H1 (cell line): ENCODE results near the gene SPATA31C2. TPM values are rescaled to one million over a fixed set of nuclear protein-coding genes. Genes with fewer than 3 reads are reported as not detected.

Source experiments
- CTCF ChIA-PET: fragments of 300-600 bp; sonication (Branson Sonifier 250); formaldehyde crosslinking; loops from one replicate; lab custom pipeline; 2021; ENCODE audit not compliant: partially characterized antibody; lab: Charles Lee
- POLR2A ChIA-PET: fragments of 300-600 bp; sonication (Branson Sonifier 250); formaldehyde crosslinking; loops from one replicate; lab custom pipeline; 2021; ENCODE audit warnings: inconsistent platforms; ENCODE audit not compliant: partially characterized antibody; lab: Charles Lee
- DNase-seq, 2 experiments: peaks; one replicate each; pipeline versions ENCODE4 v3.0.0 to v3.0.0-alpha.2; 2010 to 2022; ENCODE audit warnings: low spot score in 2 of 2, low read depth in 1 of 2, mixed read lengths in 1 of 2
- FAIRE-seq: peaks from 2 replicates; lab custom pipeline; 2011; peaks lifted over from hg19 to GRCh38; lab: Jason Lieb, UNC
- H2AFZ ChIP-seq: 2 replicates; pipeline ENCODE4 v1.8.1; 2012; ENCODE audit warnings: low read length, inconsistent platforms
- H2AK5ac ChIP-seq: 2 replicates; pipeline ENCODE4 v1.6.1; 2013; ENCODE audit warnings: low read depth, low read length
- H2BK120ac ChIP-seq: replicated peaks from 2 replicates; pipeline ENCODE3; 2013; ENCODE audit warnings: low read depth, low read length, inconsistent platforms
- H2BK12ac ChIP-seq: 2 replicates; pipeline ENCODE4 v1.6.1; 2013; ENCODE audit warnings: low read depth, low read length
- H2BK15ac ChIP-seq: 2 replicates; pipeline ENCODE4 v1.6.1; 2013; ENCODE audit warnings: low read length
- H2BK20ac ChIP-seq: 2 replicates; pipeline ENCODE4 v1.6.1; 2013; ENCODE audit warnings: low read length
- H2BK5ac ChIP-seq: 2 replicates; pipeline ENCODE4 v1.6.1; 2013; ENCODE audit warnings: low read depth, low read length
- H3K14ac ChIP-seq: 2 replicates; pipeline ENCODE4 v1.6.1; 2013; ENCODE audit warnings: inconsistent platforms; ENCODE audit not compliant: insufficient read length
- H3K18ac ChIP-seq: 2 replicates; pipeline ENCODE4 v1.6.1; 2013; ENCODE audit warnings: low read length; ENCODE audit errors: extremely low read depth
- H3K23ac ChIP-seq: 2 replicates; pipeline ENCODE4 v1.6.1; 2013; ENCODE audit warnings: inconsistent platforms; ENCODE audit not compliant: insufficient read length
- H3K23me2 ChIP-seq: 2 replicates; pipeline ENCODE4 v1.6.1; 2013; ENCODE audit warnings: low read depth, low read length
- H3K27ac ChIP-seq: 2 replicates; pipeline ENCODE4 v1.6.1; 2011; ENCODE audit warnings: low read depth, low read length, inconsistent platforms
- H3K27me3 ChIP-seq, 4 experiments: replicated peaks in 1 of 4; 1 replicate in 1 of 4; 2 replicates in 3 of 4; pipeline versions ENCODE4 v1.6.1 to v1.8.1; 2011 to 2013; ENCODE audit warnings: low read length in 3 of 4, mild to moderate bottlenecking in 3 of 4, inconsistent platforms in 2 of 4, mixed read lengths in 2 of 4, moderate library complexity in 1 of 4; ENCODE audit not compliant: control insufficient read depth in 3 of 4, insufficient read depth in 3 of 4; ENCODE audit errors: extremely low read depth in 1 of 4
- H3K36me3 ChIP-seq, 4 experiments: 2 replicates each; pipeline versions ENCODE4 v1.6.1 to v1.8.1; 2011 to 2013; ENCODE audit warnings: mild to moderate bottlenecking in 4 of 4, low read length in 3 of 4, moderate library complexity in 2 of 4, control low read depth in 1 of 4, inconsistent platforms in 1 of 4; ENCODE audit not compliant: insufficient read depth in 4 of 4, control insufficient read depth in 2 of 4
- H3K4ac ChIP-seq: replicated peaks from 2 replicates; pipeline ENCODE3; 2013; ENCODE audit warnings: low read length, low read depth, mixed read lengths, inconsistent platforms; ENCODE audit not compliant: insufficient read length
- H3K4me1 ChIP-seq, 4 experiments: replicated peaks in 1 of 4; 1 replicate in 1 of 4; 2 replicates in 3 of 4; pipeline versions ENCODE4 v1.6.1 to v1.8.1; 2011 to 2013; ENCODE audit warnings: low read length in 3 of 4, inconsistent platforms in 2 of 4, mixed read lengths in 1 of 4; ENCODE audit not compliant: insufficient read depth in 4 of 4, control insufficient read depth in 3 of 4
- H3K4me2 ChIP-seq, 2 experiments: 2 replicates each; pipeline versions ENCODE4 v1.6.1 to v1.8.1; 2011 to 2013; ENCODE audit warnings: low read depth in 2 of 2, low read length in 2 of 2, control low read depth in 1 of 2, inconsistent platforms in 1 of 2, mild to moderate bottlenecking in 1 of 2; ENCODE audit not compliant: insufficient read depth in 1 of 2
- H3K4me3 ChIP-seq, 4 experiments: fragments of 200-600, 300-600 bp in 1 of 4; sonication (generic), shearing (Covaris generic), sonication (Bioruptor Twin) in 1 of 4; 2 replicates each; pipeline versions ENCODE4 v1.5.1 to v1.8.1; 2011 to 2016; ENCODE audit warnings: low read length in 4 of 4, low read depth in 3 of 4, control low read depth in 2 of 4, inconsistent platforms in 2 of 4, mild to moderate bottlenecking in 2 of 4, mixed read lengths in 1 of 4, moderate library complexity in 1 of 4; ENCODE audit not compliant: insufficient read depth in 2 of 4; ENCODE audit errors: extremely low read depth in 1 of 4
- H3K56ac ChIP-seq: replicated peaks from 2 replicates; pipeline ENCODE3; 2013; ENCODE audit warnings: low read depth, mild to moderate bottlenecking, mixed read lengths, low read length, inconsistent platforms; ENCODE audit not compliant: insufficient read length
- H3K79me1 ChIP-seq: 2 replicates; pipeline ENCODE4 v1.6.1; 2013; ENCODE audit warnings: low read depth, low read length, control low read depth
- H3K79me2 ChIP-seq, 2 experiments: 2 replicates each; pipeline versions ENCODE4 v1.6.1 to v1.8.1; 2012 to 2013; ENCODE audit warnings: low read length in 2 of 2, mild to moderate bottlenecking in 2 of 2, inconsistent platforms in 1 of 2; ENCODE audit not compliant: insufficient read depth in 2 of 2, control insufficient read depth in 1 of 2
- H3K9ac ChIP-seq, 4 experiments: replicated peaks in 1 of 4; 1 replicate in 1 of 4; 2 replicates in 3 of 4; pipeline versions ENCODE4 v1.6.1 to v1.8.1; 2011 to 2013; ENCODE audit warnings: low read depth in 3 of 4, low read length in 3 of 4, control low read depth in 2 of 4, mild to moderate bottlenecking in 2 of 4, moderate library complexity in 2 of 4, inconsistent platforms in 1 of 4; ENCODE audit errors: extremely low read depth in 1 of 4
- H3K9me3 ChIP-seq, 2 experiments: 2 replicates each; pipeline versions ENCODE4 v1.6.1 to v1.8.1; 2012 to 2013; ENCODE audit warnings: mild to moderate bottlenecking in 2 of 2, moderate library complexity in 2 of 2, control low read depth in 1 of 2, inconsistent platforms in 1 of 2, low read depth in 1 of 2, low read length in 1 of 2, mixed read lengths in 1 of 2; ENCODE audit not compliant: insufficient read depth in 2 of 2
- H4K20me1 ChIP-seq, 2 experiments: replicated peaks in 1 of 2; 2 replicates each; pipeline versions ENCODE3 to v1.8.1; 2011 to 2013; ENCODE audit warnings: inconsistent platforms in 2 of 2, low read length in 2 of 2, mild to moderate bottlenecking in 1 of 2; ENCODE audit not compliant: insufficient read depth in 2 of 2, control insufficient read depth in 1 of 2
- H4K5ac ChIP-seq: 2 replicates; pipeline ENCODE4 v1.6.1; 2013; ENCODE audit warnings: low read length, low read depth, mixed read lengths, inconsistent platforms; ENCODE audit not compliant: insufficient read length
- H4K8ac ChIP-seq: 2 replicates; pipeline ENCODE4 v1.8.0; 2013; ENCODE audit warnings: mild to moderate bottlenecking, moderate library complexity, low read length, inconsistent platforms; ENCODE audit not compliant: insufficient read depth; ENCODE audit errors: extremely low read depth
- H4K91ac ChIP-seq: replicated peaks from 2 replicates; pipeline ENCODE3; 2013; ENCODE audit warnings: low read length, mixed read lengths, inconsistent platforms; ENCODE audit not compliant: insufficient read length
- ATF2 ChIP-seq: IDR thresholded peaks from 2 replicates; pipeline ENCODE4 v1.6.1; 2012; ENCODE audit warnings: low read length, inconsistent platforms
- BCL11A ChIP-seq, 2 experiments: IDR thresholded peaks; one replicate each; pipeline ENCODE4 v1.6.1; 2011; ENCODE audit warnings: low read depth in 2 of 2, low read length in 2 of 2, mild to moderate bottlenecking in 2 of 2
- CHD1 ChIP-seq: IDR thresholded peaks from 2 replicates; pipeline ENCODE4 v1.6.1; 2012; ENCODE audit warnings: low read depth, low read length, improper control_type of control experiment
- EP300 ChIP-seq, 2 experiments: IDR thresholded peaks; 1 replicate in 1 of 2; 2 replicates in 1 of 2; pipeline ENCODE4 v1.6.1; 2011 to 2012; ENCODE audit warnings: low read depth in 2 of 2, low read length in 2 of 2, mild to moderate bottlenecking in 2 of 2, borderline replicate concordance in 1 of 2, inconsistent platforms in 1 of 2, moderate library complexity in 1 of 2
- FOSL1 ChIP-seq: IDR thresholded peaks from 2 replicates; pipeline ENCODE4 v1.6.1; 2011; ENCODE audit warnings: mild to moderate bottlenecking, low read depth, low read length, moderate library complexity; ENCODE audit not compliant: insufficient read depth
- HDAC2 ChIP-seq, 2 experiments: fragments of 300-600 bp in 1 of 2; sonication (generic) in 1 of 2; IDR thresholded peaks; 2 replicates each; pipeline ENCODE4 v1.6.1; 2011 to 2012; ENCODE audit warnings: low read depth in 2 of 2, low read length in 2 of 2, mild to moderate bottlenecking in 2 of 2, moderate library complexity in 2 of 2, borderline replicate concordance in 1 of 2, inconsistent platforms in 1 of 2
- HDAC6 ChIP-seq: IDR thresholded peaks from one replicate; pipeline ENCODE4 v1.7.1; 2012; ENCODE audit warnings: low read depth, mild to moderate bottlenecking, inconsistent platforms, low read length, moderate library complexity
- JUND ChIP-seq: IDR thresholded peaks from 2 replicates; pipeline ENCODE4 v1.6.1; 2011; ENCODE audit warnings: mild to moderate bottlenecking, improper control_type of control experiment, low read length
- KDM4A ChIP-seq: IDR thresholded peaks from one replicate; pipeline ENCODE4 v1.7.1; 2012; ENCODE audit warnings: low read depth, mild to moderate bottlenecking, moderate library complexity, low read length, inconsistent platforms; ENCODE audit not compliant: severe bottlenecking
- PHF8 ChIP-seq: fragments of 200-600 bp; sonication (generic); conservative IDR thresholded peaks from 2 replicates; pipeline ENCODE4 v1.7.1; 2012; ENCODE audit warnings: low read depth, mild to moderate bottlenecking, inconsistent platforms, low read length, moderate library complexity
- POLR2AphosphoS5 ChIP-seq: IDR thresholded peaks from 2 replicates; pipeline ENCODE4 v1.6.1; 2011; ENCODE audit warnings: low read depth, low read length
- SP2 ChIP-seq: IDR thresholded peaks from 2 replicates; pipeline ENCODE4 v1.6.1; 2012; ENCODE audit warnings: mild to moderate bottlenecking, low read length, inconsistent platforms
- WGBS, 2 experiments: shearing (Covaris generic) in 1 of 2; methylation state at CpG; one replicate each; pipeline versions ENCODE4 v1.1.6 to v1.1.7; 2013 to 2015; ENCODE audit warnings: low lambda C conversion rate in 2 of 2, mixed read lengths in 2 of 2, inconsistent platforms in 1 of 2, low coverage in 1 of 2, missing lambda C conversion rate in 1 of 2; ENCODE audit not compliant: insufficient replicate concordance in 2 of 2, insufficient coverage in 1 of 2, insufficient read length in 1 of 2; ENCODE audit errors: extremely low coverage in 1 of 2, missing lambda C conversion rate in 1 of 2; 5-methylcytosine and 5-hydroxymethylcytosine counted together
- polyA plus RNA-seq, 7 experiments: library from polyadenylated mRNA; depleted of rRNA in 3 of 7; stranded (reverse) in 5 of 7; unstranded in 2 of 7; fragments of >200 nt in 5 of 7; fragments of 200-250 nt in 2 of 7; gene quantifications; 1 replicate in 5 of 7; 2 replicates in 1 of 7; 4 replicates in 1 of 7; pipeline versions ENCODE4 v1.2.1 to v1.2.3, GENCODE V29; 2011 to 2013; ENCODE audit warnings: missing spikeins in 2 of 7, mixed read lengths in 2 of 7
- total RNA-seq: library from RNA; stranded (reverse); fragmentation: NEBNext Ultra II Directional; extraction: Animal tissue kit (Norgen Biotek cat#: 25700); gene quantifications from 2 replicates; pipeline ENCODE4 v1.2.1, GENCODE V29; 2021

The SPATA31C2 gene
- total and polyA plus RNA-seq, 2 of the 8 experiments (the other 6 are each of a cell fraction or from before 2014, with no cell fraction given), result 0.17 to 0.20 TPM

- Histone ChIP-seq H3K79me2 (no peaks in the 10 kb centered on the region), H2BK15ac (no peak overlapping the region), H4K91ac (no peak overlapping the region), H3K4me3 (no peak overlapping the region), H2BK5ac (no peak overlapping the region), H2AK5ac (no peak overlapping the region), H3K9me3 (no peaks in the 10 kb centered on the region), H3K23me2 (no peaks in the 10 kb centered on the region), H2BK120ac (no peak overlapping the region), H3K79me1 (no peaks in the 10 kb centered on the region), H2BK20ac (no peak overlapping the region), H3K14ac (no peak overlapping the region), H3K4me2 (no peak overlapping the region), H3K27ac (no peak overlapping the region), H3K27me3 (no peaks in the 10 kb centered on the region), H3K9ac (no peak overlapping the region), H2AFZ (no peak overlapping the region), H2BK12ac (no peak overlapping the region), H3K23ac (no peak overlapping the region), H3K4me1 (no peaks in the 10 kb centered on the region), H3K36me3 (no peaks in the 10 kb centered on the region), H4K5ac (no peak overlapping the region), H3K4ac (no peak overlapping the region), H4K8ac (no peak overlapping the region), H3K56ac (no peak overlapping the region), H3K18ac (no peak overlapping the region), H4K20me1 (no peaks in the 10 kb centered on the region)
- ChIA-PET CTCF (no interaction called here), POLR2A (no interaction called here)
- DNase-seq (no peak), FAIRE-seq (no peak)
- TF ChIP-seq BCL11A (IDR thresholded peaks at IDR 0.05; ENCODE audit: low read depth in 2 of 2, low read length in 2 of 2) (no peak), ATF2 (no peak), FOSL1 (no peak), CHD1 (no peak), JUND (no peak), PHF8 (no peak), KDM4A (no peak), POLR2AphosphoS5 (no peak), EP300 (IDR thresholded peaks at IDR 0.05; ENCODE audit: borderline replicate concordance in 1 of 2, low read depth in 2 of 2, low read length in 2 of 2) (no peak), HDAC6 (no peak), HDAC2 (IDR thresholded peaks at IDR 0.05; ENCODE audit: borderline replicate concordance in 1 of 2, low read depth in 2 of 2, low read length in 2 of 2) (no peak), SP2 (no peak)
- WGBS, 2 experiments, result 83% methylated on average over 5 of the region's 5 CpGs; no CpG with 5 or more reads in 1 of the 2 experiments
These were observed 52.8 kb downstream of the SPATA31C2 start for GRCh38 chr9:88085476-88085875.
